ENCODE results near the gene TNFAIP6. TPM values are rescaled to one million over a fixed set of nuclear protein-coding genes. Genes with fewer than 3 reads are reported as not detected.

TNFAIP6 gene
- total and polyA plus RNA-seq, 2 of the 8 experiments (the other 6 are each of a cell fraction or from before 2014, with no cell fraction given), result 1.1 to 2.0 TPM

- Histone ChIP-seq H3K4me1 (replicated peaks in 1 of 4; ENCODE audit: control insufficient read depth in 3 of 4, insufficient read depth in 4 of 4, low read length in 3 of 4) (peaks cover 0 to 8% (median 5%) of the 10 kb centered on the region in 4 experiments; a peak in 4 of 7 replicates), H2AK5ac (ENCODE audit: low read depth, low read length) (no peak overlapping the region), H3K56ac (replicated peaks; ENCODE audit: insufficient read length, low read depth, low read length) (no peak overlapping the region), H3K9me3 (ENCODE audit: insufficient read depth in 2 of 2, low read depth in 1 of 2, low read length in 1 of 2) (no peaks in the 10 kb centered on the region), H3K4me2 (ENCODE audit: insufficient read depth in 1 of 2, low read depth in 2 of 2, low read length in 2 of 2) (no peak overlapping the region), H3K14ac (ENCODE audit: insufficient read length) (no peak overlapping the region), H4K8ac (ENCODE audit: extremely low read depth, insufficient read depth, low read length) (no peak overlapping the region), H2BK120ac (replicated peaks; ENCODE audit: low read depth, low read length) (no peak overlapping the region), H3K4ac (replicated peaks; ENCODE audit: insufficient read length, low read depth, low read length) (no peak overlapping the region), H3K23ac (ENCODE audit: insufficient read length) (no peak overlapping the region), H4K91ac (replicated peaks; ENCODE audit: insufficient read length, low read length) (no peak overlapping the region), H4K5ac (ENCODE audit: insufficient read length, low read depth, low read length) (no peak overlapping the region), H3K27me3 (replicated peaks in 1 of 4; ENCODE audit: control insufficient read depth in 3 of 4, extremely low read depth in 1 of 4, insufficient read depth in 3 of 4, low read length in 3 of 4) (no peaks in the 10 kb centered on the region), H2BK12ac (ENCODE audit: low read depth, low read length) (no peak overlapping the region), H2AFZ (ENCODE audit: low read length) (no peak overlapping the region), H3K9ac (replicated peaks in 1 of 4; ENCODE audit: extremely low read depth in 1 of 4, low read depth in 3 of 4, low read length in 3 of 4) (no peak overlapping the region), H2BK20ac (ENCODE audit: low read length) (no peak overlapping the region), H4K20me1 (replicated peaks in 1 of 2; ENCODE audit: control insufficient read depth in 1 of 2, insufficient read depth in 2 of 2, low read length in 2 of 2) (no peaks in the 10 kb centered on the region), H2BK15ac (ENCODE audit: low read length) (0 out of 2 replicates have a peak overlapping the region, but pooled peaks have one; percentile 65), H3K36me3 (ENCODE audit: control insufficient read depth in 2 of 4, insufficient read depth in 4 of 4, low read length in 3 of 4) (no peaks in the 10 kb centered on the region), H3K23me2 (ENCODE audit: low read depth, low read length) (peaks cover 3% of the 10 kb centered on the region; the same call in 1 of the 2 replicates), H2BK5ac (ENCODE audit: low read depth, low read length) (no peak overlapping the region), H3K79me2 (ENCODE audit: control insufficient read depth in 1 of 2, insufficient read depth in 2 of 2, low read length in 2 of 2) (no peaks in the 10 kb centered on the region), H3K4me3 (ENCODE audit: extremely low read depth in 1 of 4, insufficient read depth in 2 of 4, low read depth in 3 of 4, low read length in 4 of 4) (no peak overlapping the region), H3K79me1 (ENCODE audit: low read depth, low read length) (0 out of 2 replicates have a peak, but pooled peaks cover 2% of the 10 kb centered on the region), H3K18ac (ENCODE audit: extremely low read depth, low read length) (no peak overlapping the region), H3K27ac (ENCODE audit: low read depth, low read length) (no peak overlapping the region)
- DNase-seq (ENCODE audit: low read depth in 1 of 2, low spot score in 2 of 2) (no peak), FAIRE-seq (no peak)
- 71% methylated on average over 3 of the region's 3 CpGs; no CpG with 5 or more reads in 1 of the 2 experiments for WGBS, 2 experiments (ENCODE audit: extremely low coverage in 1 of 2, insufficient coverage in 1 of 2, insufficient read length in 1 of 2, insufficient replicate concordance in 2 of 2, low coverage in 1 of 2, low lambda C conversion rate in 2 of 2, missing lambda C conversion rate in 1 of 2)
- CTCF ChIA-PET (ENCODE audit: partially characterized antibody), result no interaction called here
- POLR2A ChIA-PET (ENCODE audit: partially characterized antibody), result no interaction called here
- TF ChIP-seq JUND (IDR thresholded peaks at IDR 0.05; ENCODE audit: low read length) (no peak), POU5F1 (IDR thresholded peaks at IDR 0.05; ENCODE audit: low read depth, low read length) (no peak), BRCA1 (IDR thresholded peaks at IDR 0.05; ENCODE audit: low read depth, low read length) (no peak), ATF3 (IDR thresholded peaks at IDR 0.05; ENCODE audit: insufficient read depth, low read depth, low read length) (no peak), E2F6 (IDR thresholded peaks at IDR 0.05) (no peak), EGR1 (IDR thresholded peaks at IDR 0.05; ENCODE audit: borderline replicate concordance, low read depth, low read length) (no peak), SP4 (IDR thresholded peaks at IDR 0.05; ENCODE audit: low read length) (no peak), RAD21 (IDR thresholded peaks at IDR 0.05 in 1 of 2, conservative IDR thresholded peaks at IDR 0.05 in 1 of 2; ENCODE audit: low read depth in 2 of 2, low read length in 2 of 2) (no peak), KDM5A (IDR thresholded peaks at IDR 0.05; ENCODE audit: low read length) (no peak), TBP (IDR thresholded peaks at IDR 0.05; ENCODE audit: low read depth, low read length) (no peak), SIRT6 (IDR thresholded peaks at IDR 0.05; ENCODE audit: low read length) (no peak), SIX5 (IDR thresholded peaks at IDR 0.05; ENCODE audit: low read depth, low read length) (no peak)
Observed at GRCh38 chr2:151334082-151334815, 23.1 kb upstream of the TNFAIP6 start.

Data from H1 (cell line).